SU-DHL-6 (cell line): ENCODE measurements around the gene SDCCAG8.

ENCODE experiments used
- H2AFZ ChIP-seq: fragments of 200-600 bp; sonication (generic); 2 replicates; pipeline ENCODE4 v1.6.1; 2014; ENCODE audit warnings: low read depth, mild to moderate bottlenecking, moderate library complexity, mixed read lengths, antibody characterized with exemption, low read length; ENCODE audit not compliant: severe bottlenecking
- H3F3A ChIP-seq: fragments of 200-600 bp; shearing (Covaris generic); 2 replicates; pipeline ENCODE4 v1.6.0; 2016; ENCODE audit warnings: antibody characterized with exemption, mild to moderate bottlenecking; ENCODE audit not compliant: insufficient read depth
- H3K27ac ChIP-seq: fragments of 200-600 bp; sonication (generic); 2 replicates; pipeline ENCODE4 v1.5.1; 2016; ENCODE audit warnings: low read depth, mild to moderate bottlenecking, low read length, moderate library complexity, mixed read lengths
- H3K27me3 ChIP-seq: fragments of 200-600 bp; sonication (generic), shearing (Covaris generic); 2 replicates; pipeline ENCODE4 v1.6.0; 2014; ENCODE audit warnings: mild to moderate bottlenecking, low read length
- H3K36me3 ChIP-seq: fragments of 200-600 bp; sonication (generic); 2 replicates; pipeline ENCODE4 v1.6.1; 2014; ENCODE audit warnings: mild to moderate bottlenecking, low read length, mixed read lengths
- H3K4me2 ChIP-seq: fragments of 300-600, 200-600 bp; shearing (Covaris generic), sonication (generic); 2 replicates; pipeline ENCODE4 v1.6.0; 2014; ENCODE audit warnings: low read length, low read depth, mild to moderate bottlenecking; ENCODE audit not compliant: poor library complexity, severe bottlenecking
- H3K4me3 ChIP-seq: fragments of 200-600 bp; sonication (generic); 2 replicates; pipeline ENCODE4 v1.5.1; 2014; ENCODE audit warnings: antibody characterized with exemption, low read length, mild to moderate bottlenecking, mixed read lengths; ENCODE audit not compliant: insufficient read depth, poor library complexity, severe bottlenecking
- H3K79me2 ChIP-seq: fragments of 200-600 bp; sonication (generic); 2 replicates; pipeline ENCODE4 v1.6.1; 2014; ENCODE audit warnings: mild to moderate bottlenecking, low read length, moderate library complexity; ENCODE audit not compliant: insufficient read depth
- H3K9ac ChIP-seq: fragments of 200-600 bp; sonication (generic); 2 replicates; pipeline ENCODE4 v1.7.0; 2014; ENCODE audit warnings: mild to moderate bottlenecking, low read length
- H3K9me2 ChIP-seq: fragments of 200-600 bp; sonication (generic); replicated peaks from 2 replicates; pipeline ENCODE4 v1.6.1; 2014; ENCODE audit warnings: low read length; ENCODE audit not compliant: insufficient read depth
- H3K9me3 ChIP-seq: fragments of 200-600 bp; sonication (generic); 2 replicates; pipeline ENCODE4 v1.6.1; 2014; ENCODE audit warnings: low read length, mixed read lengths; ENCODE audit not compliant: insufficient read depth
- H4K20me1 ChIP-seq: fragments of 200-600 bp; sonication (generic); 2 replicates; pipeline ENCODE4 v1.6.1; 2014; ENCODE audit warnings: low read depth, mild to moderate bottlenecking, antibody characterized with exemption, low read length, moderate library complexity, mixed read lengths
- CTCF ChIP-seq: fragments of 200-600 bp; sonication (generic); IDR thresholded peaks from one replicate; pipeline ENCODE4 v1.5.1; 2017; ENCODE audit warnings: antibody characterized with exemption, mild to moderate bottlenecking, low read length, moderate library complexity; ENCODE audit not compliant: insufficient read depth, poor library complexity, severe bottlenecking
- EZH2phosphoT487 ChIP-seq: fragments of 200-600 bp; sonication (generic), shearing (Covaris generic); conservative IDR thresholded peaks from 2 replicates; pipeline ENCODE4 v1.6.1; 2018; ENCODE audit warnings: mild to moderate bottlenecking, antibody characterized with exemption, low read length, moderate library complexity, mixed read lengths

The SDCCAG8 gene

DNA sequence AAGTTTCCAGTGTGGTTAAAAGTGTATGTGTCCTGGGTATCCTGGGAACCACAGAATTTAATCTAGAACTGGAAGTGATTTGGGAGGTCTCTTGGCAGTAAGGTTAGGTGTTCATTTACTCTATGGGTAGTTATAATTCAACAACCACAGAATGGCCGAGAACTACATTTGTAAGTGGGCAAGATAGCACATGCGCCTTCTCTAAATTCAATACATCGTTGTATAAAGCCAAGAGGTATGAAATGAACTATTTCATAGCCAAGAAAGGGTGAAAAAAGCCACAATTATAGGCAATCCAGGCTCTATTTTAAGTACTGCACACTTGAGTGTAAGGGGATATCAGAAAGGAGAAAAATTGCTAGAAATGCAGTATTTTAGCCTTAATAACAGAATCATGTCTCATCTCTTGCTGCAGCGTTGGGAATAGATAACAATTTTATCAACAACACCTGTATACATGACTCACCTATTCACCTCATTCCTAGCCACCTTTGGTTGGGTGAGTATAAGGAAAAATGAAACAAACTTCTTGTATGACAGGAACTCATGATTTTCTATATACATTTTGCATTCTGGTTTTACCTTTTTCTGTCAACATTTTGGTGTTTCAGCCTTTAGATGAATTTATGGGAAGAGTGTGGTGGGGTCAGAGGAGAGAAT, 4.5 kb downstream of the SDCCAG8 start:
- Histone ChIP-seq H3K27me3 (no peaks in the 10 kb centered on the region), H3F3A (no peaks in the 10 kb centered on the region; the same call in 1 of the 2 replicates), H3K4me3 (no peak overlapping the region), H2AFZ (no peak overlapping the region), H3K9ac (no peak overlapping the region), H3K9me3 (no peaks in the 10 kb centered on the region), H3K4me2 (no peak overlapping the region), H3K79me2 (peaks cover 35% of the 10 kb centered on the region), H3K9me2 (no peaks in the 10 kb centered on the region), H4K20me1 (no peaks in the 10 kb centered on the region), H3K27ac (no peak overlapping the region), H3K36me3 (no peaks in the 10 kb centered on the region)
- TF ChIP-seq CTCF (no peak), EZH2phosphoT487 (no peak)

GRCh38 chr1:243261390-243261789, 5.5 kb downstream of the SDCCAG8 start:
- H3F3A ChIP-seq, result no peaks in the 10 kb centered on the region; the same call in 1 of the 2 replicates
- H3K27ac ChIP-seq, result no peak overlapping the region
- no peak overlapping the region for H2AFZ ChIP-seq
- H4K20me1 ChIP-seq, result no peaks in the 10 kb centered on the region
- no peak overlapping the region for H3K4me3 ChIP-seq
- H3K9me3 ChIP-seq, result no peaks in the 10 kb centered on the region
- H3K4me2 ChIP-seq, result no peak overlapping the region
- H3K9ac ChIP-seq, result no peak overlapping the region
- no peaks in the 10 kb centered on the region for H3K36me3 ChIP-seq
- H3K27me3 ChIP-seq, result no peaks in the 10 kb centered on the region
- no peaks in the 10 kb centered on the region for H3K9me2 ChIP-seq
- peaks cover 30% of the 10 kb centered on the region for H3K79me2 ChIP-seq
- TF ChIP-seq CTCF (no peak), EZH2phosphoT487 (no peak)

DNA sequence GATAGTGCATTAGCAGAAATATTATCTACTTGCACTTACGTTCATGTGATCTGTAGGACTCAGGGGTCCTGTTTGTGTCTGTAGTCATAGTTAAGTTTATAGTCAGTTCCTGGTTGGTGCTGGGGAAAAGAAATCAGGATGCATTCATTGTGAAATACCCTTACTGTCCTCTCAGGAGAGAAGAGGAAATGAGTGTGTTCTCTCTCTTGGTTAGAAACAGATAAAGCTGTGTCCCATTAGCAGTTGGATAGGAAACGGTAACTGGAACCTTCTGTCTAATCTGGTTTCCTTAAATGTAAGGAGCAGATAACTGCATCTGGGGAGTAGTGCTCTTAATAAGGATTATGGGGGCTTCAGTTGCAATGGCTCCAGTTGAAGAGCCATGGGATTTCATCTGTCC, 8.9 kb downstream of the SDCCAG8 start:
- no peaks in the 10 kb centered on the region for H3K27me3 ChIP-seq
- no peaks in the 10 kb centered on the region for H3K36me3 ChIP-seq
- H4K20me1 ChIP-seq, result no peaks in the 10 kb centered on the region
- no peak overlapping the region for H3K9ac ChIP-seq
- no peak overlapping the region for H3K4me3 ChIP-seq
- no peaks in the 10 kb centered on the region for H3F3A ChIP-seq
- TF ChIP-seq EZH2phosphoT487 (no peak), CTCF (no peak)
- no peaks in the 10 kb centered on the region for H3K9me3 ChIP-seq
- H3K79me2 ChIP-seq, result peaks cover 8% of the 10 kb centered on the region; the same call in 1 of the 2 replicates
- no peak overlapping the region for H3K27ac ChIP-seq
- no peak overlapping the region for H2AFZ ChIP-seq
- H3K4me2 ChIP-seq, result no peak overlapping the region
- H3K9me2 ChIP-seq, result no peaks in the 10 kb centered on the region
